H1 (cell line): Measurements from ENCODE around the gene CCDC88C. TPM values are rescaled to one million over a fixed set of nuclear protein-coding genes. Genes with fewer than 3 reads are reported as not detected.

Experiments used
- CBX5 ChIP-seq: fragments of 300-800, 300-1000 bp; sonication (generic); IDR thresholded peaks from 2 replicates; pipeline ENCODE4 v1.7.1; 2016; ENCODE audit warnings: antibody characterized with exemption, low read length, low read depth
- CHD2 ChIP-seq: IDR thresholded peaks from 2 replicates; pipeline ENCODE4 v1.6.1; 2012; ENCODE audit warnings: low read length, improper control_type of control experiment
- KDM5A ChIP-seq: fragments of 200-600 bp; IDR thresholded peaks from 2 replicates; pipeline ENCODE4 v1.7.1; 2012; ENCODE audit warnings: mild to moderate bottlenecking, low read length, inconsistent platforms, mixed read lengths
- POLR2AphosphoS5 ChIP-seq: IDR thresholded peaks from 2 replicates; pipeline ENCODE4 v1.6.1; 2011; ENCODE audit warnings: low read depth, low read length
- RNF2 ChIP-seq: fragments of 200-900, 300-1000 bp; sonication (generic); IDR thresholded peaks from 2 replicates; pipeline ENCODE4 v1.7.1; 2016; ENCODE audit warnings: borderline replicate concordance, low read depth, mild to moderate bottlenecking, antibody characterized with exemption, low read length; ENCODE audit not compliant: poor library complexity, severe bottlenecking; ENCODE audit errors: missing control alignments
- SP1 ChIP-seq: IDR thresholded peaks from 2 replicates; pipeline ENCODE4 v1.6.1; 2011; ENCODE audit warnings: low read depth, low read length
- TAF7 ChIP-seq: optimal IDR thresholded peaks from 2 replicates; pipeline ENCODE3; 2011; ENCODE audit warnings: low read depth, mild to moderate bottlenecking, inconsistent platforms, low read length, moderate library complexity, borderline replicate concordance
- TBP ChIP-seq: IDR thresholded peaks from 2 replicates; pipeline ENCODE4 v1.6.1; 2011; ENCODE audit warnings: low read depth, low read length, improper control_type of control experiment
- TEAD4 ChIP-seq: IDR thresholded peaks from 2 replicates; pipeline ENCODE4 v1.6.1; 2012; ENCODE audit warnings: low read depth, low read length, inconsistent platforms, mixed read lengths
- YY1 ChIP-seq: IDR thresholded peaks from 2 replicates; pipeline ENCODE4 v1.6.1; 2011; ENCODE audit warnings: low read depth, mild to moderate bottlenecking, low read length
- polyA plus RNA-seq, 7 experiments: library from polyadenylated mRNA; depleted of rRNA in 3 of 7; stranded (reverse) in 5 of 7; unstranded in 2 of 7; fragments of >200 nt in 5 of 7; fragments of 200-250 nt in 2 of 7; gene quantifications; 1 replicate in 5 of 7; 2 replicates in 1 of 7; 4 replicates in 1 of 7; pipeline versions ENCODE4 v1.2.1 to v1.2.3, GENCODE V29; 2011 to 2013; ENCODE audit warnings: missing spikeins in 2 of 7, mixed read lengths in 2 of 7
- total RNA-seq: library from RNA; stranded (reverse); fragmentation: NEBNext Ultra II Directional; extraction: Animal tissue kit (Norgen Biotek cat#: 25700); gene quantifications from 2 replicates; pipeline ENCODE4 v1.2.1, GENCODE V29; 2021
- TF ChIP-seq, protein P1 (sequence below): IDR thresholded peaks from 2 replicates; pipeline ENCODE4 v1.6.1; 2012; ENCODE audit warnings: inconsistent platforms

CCDC88C gene
- total and polyA plus RNA-seq, 2 of the 8 experiments (the other 6 are each of a cell fraction or from before 2014, with no cell fraction given): 10.3 to 57.7 TPM

DNA sequence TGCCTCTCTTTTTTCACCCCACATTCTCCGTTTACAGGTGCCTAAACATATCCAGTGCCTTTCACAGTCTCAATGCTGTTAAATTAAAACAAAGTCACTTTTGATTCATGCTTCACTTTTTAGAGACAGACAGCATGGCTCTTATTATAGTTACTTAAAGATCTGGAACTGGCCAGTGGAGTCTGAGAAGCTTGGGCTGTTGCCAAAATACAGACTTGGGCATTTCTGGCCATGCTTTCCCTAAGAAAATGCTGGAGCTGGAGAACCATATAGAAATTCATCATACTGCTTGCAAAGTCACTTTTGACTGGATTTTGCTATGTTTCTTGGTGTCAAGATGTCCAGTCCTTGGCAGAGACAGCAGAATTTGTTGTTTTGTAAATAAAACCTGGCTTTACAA lies 161.0 kb downstream of the CCDC88C start (continued):
- TF ChIP-seq CBX5 (no peak), TAF7 (no peak), RNF2 (no peak), CHD2 (no peak), TBP (no peak), POLR2AphosphoS5 (no peak), SP1 (no peak), TEAD4 (no peak), YY1 (no peak), KDM5A (no peak)
- TF ChIP-seq, protein P1, sequence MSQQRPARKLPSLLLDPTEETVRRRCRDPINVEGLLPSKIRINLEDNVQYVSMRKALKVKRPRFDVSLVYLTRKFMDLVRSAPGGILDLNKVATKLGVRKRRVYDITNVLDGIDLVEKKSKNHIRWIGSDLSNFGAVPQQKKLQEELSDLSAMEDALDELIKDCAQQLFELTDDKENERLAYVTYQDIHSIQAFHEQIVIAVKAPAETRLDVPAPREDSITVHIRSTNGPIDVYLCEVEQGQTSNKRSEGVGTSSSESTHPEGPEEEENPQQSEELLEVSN: no peak
